Endothelial cell (in vitro differentiated cells): Measurements from ENCODE around the gene PPP1R9A. TPM values are rescaled to one million over a fixed set of nuclear protein-coding genes. Genes with fewer than 3 reads are reported as not detected.

Source experiments
- DNase-seq: peaks from one replicate; pipeline ENCODE4 v3.0.0; 2021; ENCODE audit warnings: low spot score
- H3K27ac Mint-ChIP-seq: one replicate; pipeline ENCODE4 v1.8.0; 2021; ENCODE audit warnings: mixed read lengths, inconsistent platforms; ENCODE audit not compliant: unreplicated experiment
- H3K27me3 Mint-ChIP-seq: one replicate; pipeline ENCODE4 v1.8.0; 2021; ENCODE audit warnings: mild to moderate bottlenecking, moderate library complexity, mixed read lengths, inconsistent platforms; ENCODE audit not compliant: unreplicated experiment
- H3K36me3 Mint-ChIP-seq: one replicate; pipeline ENCODE4 v1.8.0; 2021; ENCODE audit warnings: mild to moderate bottlenecking, low read depth, mixed read lengths, inconsistent platforms; ENCODE audit not compliant: unreplicated experiment
- H3K4me1 Mint-ChIP-seq: one replicate; pipeline ENCODE4 v1.8.0; 2021; ENCODE audit warnings: mild to moderate bottlenecking, mixed read lengths, inconsistent platforms; ENCODE audit not compliant: unreplicated experiment
- H3K4me3 Mint-ChIP-seq: one replicate; pipeline ENCODE4 v1.8.0; 2021; ENCODE audit warnings: mild to moderate bottlenecking, mixed read lengths, inconsistent platforms; ENCODE audit not compliant: unreplicated experiment
- H3K9me3 Mint-ChIP-seq: one replicate; pipeline ENCODE4 v1.8.0; 2021; ENCODE audit warnings: mixed read lengths, inconsistent platforms; ENCODE audit not compliant: unreplicated experiment
- CTCF ChIP-seq: fragments of 200-600 bp; sonication (generic); IDR thresholded peaks from one replicate; pipeline ENCODE4 v1.5.0; 2021; ENCODE audit warnings: antibody characterized with exemption; ENCODE audit not compliant: unreplicated experiment
- total RNA-seq: library from RNA; stranded (reverse); fragmentation: NEBNext Ultra II Directional; extraction: Animal tissue kit (Norgen Biotek cat#: 25700); gene quantifications from one replicate; pipeline ENCODE4 v1.2.1, GENCODE V29; 2021; ENCODE audit not compliant: unreplicated experiment

The PPP1R9A gene
- total RNA-seq, 1 donor from 2014 or later: 22.2 TPM

GRCh38 chr7:95342642-95343307, 435.4 kb downstream of the PPP1R9A start:
- peak; percentile 38 for TF ChIP-seq CTCF
- H3K4me3 Mint-ChIP-seq: no peak overlapping the region
- H3K4me1 Mint-ChIP-seq: peaks cover 13% of the 10 kb centered on the region
- no peak overlapping the region for H3K27ac Mint-ChIP-seq
- H3K27me3 Mint-ChIP-seq: peaks cover 4% of the 10 kb centered on the region
- H3K36me3 Mint-ChIP-seq: no peaks in the 10 kb centered on the region
- H3K9me3 Mint-ChIP-seq: no peaks in the 10 kb centered on the region
- no peak for DNase-seq
